ENCODE measurements around the gene CD80. TPM values are rescaled to one million over a fixed set of nuclear protein-coding genes. Genes with fewer than 3 reads are reported as not detected.

CD80 gene
- total and polyA plus RNA-seq, 10 of the 15 experiments (the other 5 are each of a cell fraction or from before 2014, with no cell fraction given), result 41.4 to 137 (median 58.1) TPM

GRCh38 chr3:119498186-119499011, 61.0 kb downstream of the CD80 start, which contains the start of gene TIMMDC1 (continued):
- TF ChIP-seq PBX3 (IDR thresholded peaks at IDR 0.05; ENCODE audit: insufficient replicate concordance, low read depth, low read length) (no peak), CHD2 (IDR thresholded peaks at IDR 0.05; ENCODE audit: borderline replicate concordance, low read depth, low read length) (peak; percentile 86), NR2C2 (IDR thresholded peaks at IDR 0.05; ENCODE audit: borderline replicate concordance, control insufficient read depth, insufficient read length, low read depth) (peak; percentile 81), HDGF (IDR thresholded peaks at IDR 0.05) (no peak), EP300 (IDR thresholded peaks at IDR 0.05; ENCODE audit: borderline replicate concordance in 1 of 2, control insufficient read depth in 1 of 2, low read depth in 2 of 2, low read length in 2 of 2) (peak in 1 of 2 experiments; percentile 27; a peak in 1 of 4 replicates), CTCF (IDR thresholded peaks at IDR 0.05 in 2 of 3, conservative IDR thresholded peaks at IDR 0.05 in 1 of 3; ENCODE audit: control insufficient read depth in 2 of 3, extremely low read depth in 1 of 3, insufficient read depth in 1 of 3, low read depth in 3 of 3, low read length in 3 of 3) (no peak), E2F8 (IDR thresholded peaks at IDR 0.05; ENCODE audit: low read depth, partially characterized antibody) (peak; percentile 74), JUND (IDR thresholded peaks at IDR 0.05; ENCODE audit: low read depth, low read length) (no peak), SREBF1 (IDR thresholded peaks at IDR 0.05; ENCODE audit: low read length) (peak; percentile 88), ZNF24 (IDR thresholded peaks at IDR 0.05) (no peak), ZNF384 (IDR thresholded peaks at IDR 0.05; ENCODE audit: borderline replicate concordance, low read depth, low read length) (no peak; the same call in 1 of the 2 replicates), NFIC (IDR thresholded peaks at IDR 0.05; ENCODE audit: low read depth, low read length) (no peak), TARDBP (IDR thresholded peaks at IDR 0.05; ENCODE audit: borderline replicate concordance) (no peak), YBX1 (IDR thresholded peaks at IDR 0.05) (no peak), ZNF217 (IDR thresholded peaks at IDR 0.05) (no peak), RUNX3 (IDR thresholded peaks at IDR 0.05; ENCODE audit: low read length) (peak; percentile 87), RFX5 (IDR thresholded peaks at IDR 0.05; ENCODE audit: low read depth, low read length) (no peak), SMARCA5 (IDR thresholded peaks at IDR 0.05) (no peak; the same call in 1 of the 2 replicates), ESRRA (IDR thresholded peaks at IDR 0.05; ENCODE audit: low read length) (peak; percentile 20; the same call in 1 of the 2 replicates), BHLHE40 (IDR thresholded peaks at IDR 0.05; ENCODE audit: borderline replicate concordance in 1 of 2, low read depth in 2 of 2, low read length in 1 of 2) (peak; percentile 24 to 46; a peak in 1 of 4 replicates)
